GM06990 (cell line): ENCODE data around the gene FAM219A.

ENCODE experiments used
- DNase-seq: peaks from one replicate; pipeline ENCODE4 v3.0.0-alpha.2; 2011; ENCODE audit not compliant: insufficient read length; ENCODE audit errors: extremely low read depth
- H3K27me3 ChIP-seq: replicated peaks from 2 replicates; pipeline ENCODE4 v1.6.0; 2011; ENCODE audit warnings: low read length; ENCODE audit not compliant: control insufficient read depth, insufficient read depth
- H3K36me3 ChIP-seq: 2 replicates; pipeline ENCODE4 v1.5.1; 2011; ENCODE audit warnings: low read length; ENCODE audit not compliant: control insufficient read depth, insufficient read depth
- H3K4me3 ChIP-seq: replicated peaks from 2 replicates; pipeline ENCODE4 v1.5.1; 2011; ENCODE audit warnings: low read depth, mild to moderate bottlenecking, control low read depth, low read length
- CTCF ChIP-seq: IDR thresholded peaks from 2 replicates; pipeline ENCODE4 v1.5.1; 2011; ENCODE audit warnings: low read length, control low read depth, mild to moderate bottlenecking, inconsistent platforms; ENCODE audit not compliant: insufficient read depth, poor library complexity, severe bottlenecking

The FAM219A gene

GRCh38 chr9:34456746-34457145, 1.6 kb downstream of the FAM219A start:
- TF ChIP-seq CTCF = no peak
- DNase-seq = no peak
- Histone ChIP-seq H3K4me3 (no peak overlapping the region), H3K36me3 (no peaks in the 10 kb centered on the region), H3K27me3 (peaks cover 1% of the 10 kb centered on the region)

GRCh38 chr9:34456151-34456550, 2.2 kb downstream of the FAM219A start:
- no peak for TF ChIP-seq CTCF
- Histone ChIP-seq H3K4me3 (no peak overlapping the region), H3K36me3 (no peaks in the 10 kb centered on the region), H3K27me3 (peaks cover 1% of the 10 kb centered on the region)
- DNase-seq = no peak

- Histone ChIP-seq H3K27me3 (no peaks in the 10 kb centered on the region; the same call in none of the 2 replicates), H3K36me3 (no peaks in the 10 kb centered on the region), H3K4me3 (no peak overlapping the region)
- TF ChIP-seq CTCF = no peak
- no peak for DNase-seq
Measured at GRCh38 chr9:34454571-34455065, 3.8 kb downstream of the FAM219A start.

GRCh38 chr9:34452568-34452967, 5.8 kb downstream of the FAM219A start:
- DNase-seq = no peak
- Histone ChIP-seq H3K36me3 (no peaks in the 10 kb centered on the region), H3K4me3 (no peak overlapping the region), H3K27me3 (no peaks in the 10 kb centered on the region; the same call in none of the 2 replicates)
- no peak for TF ChIP-seq CTCF

- no peak for TF ChIP-seq CTCF
- no peaks in the 10 kb centered on the region for H3K36me3 ChIP-seq
- no peak overlapping the region for H3K4me3 ChIP-seq
- no peaks in the 10 kb centered on the region; the same call in none of the 2 replicates for H3K27me3 ChIP-seq
- peak; percentile 10 for DNase-seq
Measured at GRCh38 chr9:34451545-34451944, 6.8 kb downstream of the FAM219A start.

- no peak for TF ChIP-seq CTCF
- no peaks in the 10 kb centered on the region for H3K36me3 ChIP-seq
- no peaks in the 10 kb centered on the region; the same call in none of the 2 replicates for H3K27me3 ChIP-seq
- H3K4me3 ChIP-seq = no peak overlapping the region
- no peak for DNase-seq
Measured at GRCh38 chr9:34451135-34451534, 7.2 kb downstream of the FAM219A start.
